H9 (cell line): ENCODE results near the gene RALGAPA2. TPM values are rescaled to one million over a fixed set of nuclear protein-coding genes. Genes with fewer than 3 reads are reported as not detected.

Experiments
- DNase-seq: peaks from one replicate; pipeline ENCODE4 v3.0.0-alpha.2; 2017
- H2AFZ ChIP-seq: one replicate; pipeline ENCODE4 v1.6.1; 2013; ENCODE audit warnings: mild to moderate bottlenecking, low read length, control low read depth, moderate library complexity
- H2AK5ac ChIP-seq: 2 replicates; pipeline ENCODE4 v1.6.1; 2013; ENCODE audit warnings: low read length, control low read depth, mixed read lengths; ENCODE audit not compliant: insufficient read length
- H2BK120ac ChIP-seq: one replicate; pipeline ENCODE4 v1.6.1; 2013; ENCODE audit warnings: low read depth, mild to moderate bottlenecking, low read length, control low read depth, inconsistent platforms; ENCODE audit not compliant: poor library complexity, severe bottlenecking
- H2BK12ac ChIP-seq: 2 replicates; pipeline ENCODE4 v1.6.1; 2013; ENCODE audit warnings: low read length, control low read depth, mixed read lengths, low read depth; ENCODE audit not compliant: insufficient read length
- H2BK15ac ChIP-seq: 2 replicates; pipeline ENCODE4 v1.6.1; 2013; ENCODE audit warnings: low read depth, low read length, control low read depth
- H2BK20ac ChIP-seq: one replicate; pipeline ENCODE4 v1.6.1; 2013; ENCODE audit warnings: low read depth, mild to moderate bottlenecking, low read length, control low read depth, inconsistent platforms; ENCODE audit not compliant: poor library complexity, severe bottlenecking
- H2BK5ac ChIP-seq: 2 replicates; pipeline ENCODE4 v1.6.1; 2013; ENCODE audit warnings: low read length, control low read depth, mixed read lengths; ENCODE audit not compliant: insufficient read length
- H3K14ac ChIP-seq: 2 replicates; pipeline ENCODE4 v1.6.1; 2013; ENCODE audit warnings: low read length, control low read depth; ENCODE audit not compliant: insufficient read depth
- H3K18ac ChIP-seq: 2 replicates; pipeline ENCODE4 v1.6.1; 2013; ENCODE audit warnings: low read depth, mild to moderate bottlenecking, mixed read lengths, low read length, control low read depth; ENCODE audit not compliant: insufficient read length
- H3K23ac ChIP-seq: 2 replicates; pipeline ENCODE4 v1.6.1; 2013; ENCODE audit warnings: low read length, control low read depth, mixed read lengths, low read depth; ENCODE audit not compliant: insufficient read length
- H3K23me2 ChIP-seq: 2 replicates; pipeline ENCODE4 v1.6.1; 2013; ENCODE audit warnings: low read depth, mild to moderate bottlenecking, mixed read lengths, low read length, control low read depth; ENCODE audit not compliant: insufficient read length, poor library complexity, severe bottlenecking
- H3K27ac ChIP-seq: 2 replicates; pipeline ENCODE4 v1.5.1; 2013; ENCODE audit warnings: low read length, control low read depth, mixed read lengths, low read depth; ENCODE audit not compliant: insufficient read length
- H3K27me3 ChIP-seq: 2 replicates; pipeline ENCODE4 v1.6.1; 2013; ENCODE audit warnings: low read length, control low read depth, inconsistent platforms; ENCODE audit not compliant: insufficient read depth
- H3K4ac ChIP-seq: 2 replicates; pipeline ENCODE4 v1.6.1; 2013; ENCODE audit warnings: low read depth, mild to moderate bottlenecking, control low read depth, inconsistent platforms, low read length, moderate library complexity
- H3K4me1 ChIP-seq: 2 replicates; pipeline ENCODE4 v1.6.1; 2013; ENCODE audit warnings: low read length, control low read depth, inconsistent platforms; ENCODE audit not compliant: insufficient read depth
- H3K4me2 ChIP-seq: 2 replicates; pipeline ENCODE4 v1.6.1; 2013; ENCODE audit warnings: low read length, control low read depth, mixed read lengths; ENCODE audit not compliant: insufficient read length, insufficient read depth
- H3K56ac ChIP-seq: 2 replicates; pipeline ENCODE4 v1.6.1; 2013; ENCODE audit warnings: low read depth, mild to moderate bottlenecking, mixed read lengths, low read length, control low read depth; ENCODE audit not compliant: insufficient read length
- H3K79me1 ChIP-seq: 2 replicates; pipeline ENCODE4 v1.6.1; 2013; ENCODE audit warnings: low read depth, mild to moderate bottlenecking, moderate library complexity, low read length, control low read depth, inconsistent platforms; ENCODE audit not compliant: insufficient read depth, poor library complexity, severe bottlenecking
- H3K79me2 ChIP-seq: 2 replicates; pipeline ENCODE4 v1.6.1; 2013; ENCODE audit warnings: low read length, control low read depth, inconsistent platforms; ENCODE audit not compliant: insufficient read depth
- H3K9ac ChIP-seq: 2 replicates; pipeline ENCODE4 v1.6.1; 2013; ENCODE audit warnings: low read length, control low read depth, mixed read lengths; ENCODE audit not compliant: insufficient read length; ENCODE audit errors: extremely low read depth
- H3K9me3 ChIP-seq: one replicate; pipeline ENCODE4 v1.6.1; 2013; ENCODE audit warnings: low read depth, low read length, inconsistent platforms; ENCODE audit not compliant: control insufficient read depth
- H3T11ph ChIP-seq: one replicate; pipeline ENCODE4 v1.6.1; 2013; ENCODE audit warnings: mild to moderate bottlenecking, low read length, control low read depth, inconsistent platforms
- H4K20me1 ChIP-seq: one replicate; pipeline ENCODE4 v1.6.1; 2013; ENCODE audit not compliant: control insufficient read depth, insufficient read length, insufficient read depth
- H4K5ac ChIP-seq: 2 replicates; pipeline ENCODE4 v1.6.1; 2013; ENCODE audit warnings: low read depth, mild to moderate bottlenecking, mixed read lengths, low read length, control low read depth; ENCODE audit not compliant: insufficient read length
- H4K8ac ChIP-seq: replicated peaks from 2 replicates; pipeline ENCODE4 v1.6.1; 2013; ENCODE audit warnings: low read length, control low read depth, mixed read lengths, low read depth; ENCODE audit not compliant: insufficient read length
- H4K91ac ChIP-seq: 2 replicates; pipeline ENCODE4 v1.6.1; 2013; ENCODE audit warnings: low read depth, mild to moderate bottlenecking, moderate library complexity, mixed read lengths, low read length, control low read depth; ENCODE audit not compliant: insufficient read length
- H3K27ac Mint-ChIP-seq, 3 experiments: 2 replicates in 2 of 3; 3 replicates in 1 of 3; pipeline ENCODE4 v1.8.0; 2020 to 2021; ENCODE audit warnings: mixed read lengths in 3 of 3, mild to moderate bottlenecking in 1 of 3, moderate library complexity in 1 of 3
- H3K27me3 Mint-ChIP-seq: 2 replicates; pipeline ENCODE4 v1.8.0; 2021; ENCODE audit warnings: low read depth, mild to moderate bottlenecking, moderate library complexity, mixed read lengths
- H3K36me3 Mint-ChIP-seq, 3 experiments: 2 replicates in 2 of 3; 3 replicates in 1 of 3; pipeline ENCODE4 v1.8.0; 2020 to 2021; ENCODE audit warnings: low read depth in 3 of 3, mixed read lengths in 3 of 3; ENCODE audit not compliant: insufficient read depth in 1 of 3
- H3K4me1 Mint-ChIP-seq, 2 experiments: 2 replicates each; pipeline ENCODE4 v1.8.0; 2020; ENCODE audit warnings: mixed read lengths in 2 of 2
- H3K4me3 Mint-ChIP-seq, 2 experiments: 2 replicates in 1 of 2; 3 replicates in 1 of 2; pipeline ENCODE4 v1.8.0; 2020 to 2021; ENCODE audit warnings: mild to moderate bottlenecking in 2 of 2, mixed read lengths in 2 of 2, moderate library complexity in 1 of 2
- H3K9me3 Mint-ChIP-seq, 2 experiments: 2 replicates in 1 of 2; 3 replicates in 1 of 2; pipeline ENCODE4 v1.8.0; 2020; ENCODE audit warnings: mild to moderate bottlenecking in 2 of 2, mixed read lengths in 2 of 2, moderate library complexity in 1 of 2
- WGBS: extraction: QIAGEN DNeasy Blood & Tissue Kit; methylation state at CpG from one replicate; pipeline ENCODE4 v1.1.7; 2013; ENCODE audit warnings: missing lambda C conversion rate, low lambda C conversion rate, mixed read lengths; ENCODE audit not compliant: insufficient read length; ENCODE audit errors: extremely low coverage; 5-methylcytosine and 5-hydroxymethylcytosine counted together
- total RNA-seq: library from RNA; stranded (reverse); gene quantifications from 2 replicates; pipeline ENCODE4 v1.2.1, GENCODE V29; 2021
- TF ChIP-seq, protein P1 (sequence below): fragments of 200-600 bp; sonication (generic); conservative IDR thresholded peaks from 3 replicates; pipeline ENCODE4 v1.8.0; 2021; ENCODE audit warnings: antibody characterized with exemption, mild to moderate bottlenecking

RALGAPA2 gene
- total RNA-seq, 1 experiment from 2014 or later, result 16.6 TPM

DNA sequence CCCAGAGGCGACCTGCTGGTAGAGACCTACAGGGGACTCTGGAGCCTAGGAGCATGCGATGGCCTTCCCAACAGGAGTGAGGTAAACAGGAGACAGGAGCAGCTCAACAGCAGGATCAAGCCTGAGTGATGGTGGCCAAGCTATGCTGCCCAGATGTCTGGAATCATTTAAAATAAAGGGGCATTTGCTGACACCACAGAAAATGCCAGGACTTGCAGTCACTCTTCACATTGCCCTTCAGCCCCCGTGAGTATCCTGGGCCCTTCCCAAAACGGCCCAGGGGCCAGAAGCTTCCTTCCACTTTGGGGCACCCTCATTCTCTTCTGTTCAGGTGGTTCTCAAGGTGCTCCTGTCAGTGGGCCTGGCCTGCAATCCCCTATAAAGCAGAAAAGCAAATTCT, 321.3 kb downstream of the RALGAPA2 start:
- H4K8ac ChIP-seq, result no peak overlapping the region
- no peak overlapping the region for H3K27ac ChIP-seq
- no peak overlapping the region for H3K4me2 ChIP-seq
- H2BK120ac ChIP-seq, result no peak overlapping the region
- no peaks in the 10 kb centered on the region for H4K20me1 ChIP-seq
- H3K4ac ChIP-seq, result no peak overlapping the region
- Mint-ChIP-seq H3K4me3 (no peak overlapping the region), H3K9me3 (no peaks in the 10 kb centered on the region), H3K27ac (peak overlapping the region in 1 of 3 experiments; percentile 68; a peak in 2 of 7 replicates), H3K27me3 (no peaks in the 10 kb centered on the region), H3K4me1 (peaks cover 6 to 16% of the 10 kb centered on the region in 2 experiments), H3K36me3 (peaks cover 0 to 9% (median 2%) of the 10 kb centered on the region in 3 experiments; a peak in 3 of 7 replicates)
- H3K23me2 ChIP-seq, result no peaks in the 10 kb centered on the region
- no peak overlapping the region for H3K18ac ChIP-seq
- no peak overlapping the region for H3T11ph ChIP-seq
- no peaks in the 10 kb centered on the region for H3K9me3 ChIP-seq
- H2AFZ ChIP-seq, result no peak overlapping the region
- no CpG with 5 or more reads among the region's 4 CpGs for WGBS
- H2BK5ac ChIP-seq, result no peak overlapping the region
- no peak overlapping the region for H4K91ac ChIP-seq
- H3K79me2 ChIP-seq, result no peaks in the 10 kb centered on the region
- DNase-seq, result no peak
- no peak overlapping the region for H3K56ac ChIP-seq
- no peak overlapping the region for H2BK20ac ChIP-seq
- H3K9ac ChIP-seq, result no peak overlapping the region
- no peak overlapping the region for H2BK12ac ChIP-seq
- H4K5ac ChIP-seq, result no peak overlapping the region
- no peaks in the 10 kb centered on the region for H3K27me3 ChIP-seq
- no peaks in the 10 kb centered on the region for H3K4me1 ChIP-seq
- no peaks in the 10 kb centered on the region for H3K79me1 ChIP-seq
- H3K23ac ChIP-seq, result no peak overlapping the region
- TF ChIP-seq, protein P1, sequence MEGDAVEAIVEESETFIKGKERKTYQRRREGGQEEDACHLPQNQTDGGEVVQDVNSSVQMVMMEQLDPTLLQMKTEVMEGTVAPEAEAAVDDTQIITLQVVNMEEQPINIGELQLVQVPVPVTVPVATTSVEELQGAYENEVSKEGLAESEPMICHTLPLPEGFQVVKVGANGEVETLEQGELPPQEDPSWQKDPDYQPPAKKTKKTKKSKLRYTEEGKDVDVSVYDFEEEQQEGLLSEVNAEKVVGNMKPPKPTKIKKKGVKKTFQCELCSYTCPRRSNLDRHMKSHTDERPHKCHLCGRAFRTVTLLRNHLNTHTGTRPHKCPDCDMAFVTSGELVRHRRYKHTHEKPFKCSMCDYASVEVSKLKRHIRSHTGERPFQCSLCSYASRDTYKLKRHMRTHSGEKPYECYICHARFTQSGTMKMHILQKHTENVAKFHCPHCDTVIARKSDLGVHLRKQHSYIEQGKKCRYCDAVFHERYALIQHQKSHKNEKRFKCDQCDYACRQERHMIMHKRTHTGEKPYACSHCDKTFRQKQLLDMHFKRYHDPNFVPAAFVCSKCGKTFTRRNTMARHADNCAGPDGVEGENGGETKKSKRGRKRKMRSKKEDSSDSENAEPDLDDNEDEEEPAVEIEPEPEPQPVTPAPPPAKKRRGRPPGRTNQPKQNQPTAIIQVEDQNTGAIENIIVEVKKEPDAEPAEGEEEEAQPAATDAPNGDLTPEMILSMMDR, result no peak
- H2AK5ac ChIP-seq, result no peak overlapping the region
- H2BK15ac ChIP-seq, result no peak overlapping the region
- no peak overlapping the region for H3K14ac ChIP-seq
